ENCODE results near the gene SLC8A1.

SLC8A1 gene

DNA sequence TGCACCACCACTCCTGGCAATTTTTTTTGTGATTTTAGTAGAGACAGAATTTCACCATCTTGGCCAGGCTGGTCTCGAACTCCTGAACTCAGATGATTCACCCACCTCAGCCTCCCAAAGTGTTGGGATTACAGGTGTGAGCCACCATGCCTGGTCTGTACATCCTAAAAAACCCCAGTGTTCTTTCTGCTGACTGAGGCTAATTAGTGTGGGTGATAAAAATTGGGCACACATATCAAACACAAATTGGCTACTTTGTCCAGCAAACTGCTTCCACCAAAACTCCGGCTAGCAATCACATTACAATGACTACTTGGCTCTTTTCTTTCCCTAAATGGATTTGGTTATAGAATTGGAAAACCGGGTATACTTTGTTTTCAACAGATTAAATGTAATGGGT, 153.9 kb downstream of the SLC8A1 start:
- no peaks in the 10 kb centered on the region for H3F3A ChIP-seq (ENCODE audit: low read depth)

GRCh38 chr2:40292291-40292690, 159.6 kb downstream of the SLC8A1 start:
- Histone ChIP-seq H2AFZ (ENCODE audit: low read length) (no peak overlapping the region), H3K9me2 (replicated peaks; ENCODE audit: low read depth, low read length) (no peaks in the 10 kb centered on the region), H3K9ac (ENCODE audit: low read depth, low read length, poor library complexity, severe bottlenecking) (no peak overlapping the region), H3K27me3 (ENCODE audit: insufficient read depth, low read length, poor library complexity, severe bottlenecking) (no peaks in the 10 kb centered on the region), H4K20me1 (ENCODE audit: insufficient read depth, low read length, poor library complexity, severe bottlenecking) (no peaks in the 10 kb centered on the region), H3K79me2 (ENCODE audit: insufficient read depth, low read length) (no peaks in the 10 kb centered on the region), H3K36me3 (ENCODE audit: insufficient read depth, low read length) (no peaks in the 10 kb centered on the region), H3K4me2 (ENCODE audit: low read depth, low read length, poor library complexity, severe bottlenecking) (no peak overlapping the region), H3F3A (ENCODE audit: low read depth) (no peaks in the 10 kb centered on the region), H3K9me3 (ENCODE audit: insufficient read depth, low read depth, low read length) (no peaks in the 10 kb centered on the region), H3K4me3 (ENCODE audit: low read length, poor library complexity, severe bottlenecking) (no peak overlapping the region), H3K4me1 (ENCODE audit: insufficient read depth, low read length, poor library complexity, severe bottlenecking) (no peaks in the 10 kb centered on the region)
- TF ChIP-seq CTCF (conservative IDR thresholded peaks at IDR 0.05; ENCODE audit: low read length) (no peak), EZH2phosphoT487 (IDR thresholded peaks at IDR 0.05; ENCODE audit: borderline replicate concordance) (no peak)

More for the DNA sequence above, 153.9 kb downstream of the SLC8A1 start:
- Histone ChIP-seq H3K9ac (ENCODE audit: low read depth, low read length, poor library complexity, severe bottlenecking) (no peak overlapping the region), H3K27me3 (ENCODE audit: insufficient read depth, low read length, poor library complexity, severe bottlenecking) (no peaks in the 10 kb centered on the region), H2AFZ (ENCODE audit: low read length) (no peak overlapping the region), H3K4me3 (ENCODE audit: low read length, poor library complexity, severe bottlenecking) (no peak overlapping the region), H3K9me3 (ENCODE audit: insufficient read depth, low read depth, low read length) (no peaks in the 10 kb centered on the region), H3K36me3 (ENCODE audit: insufficient read depth, low read length) (no peaks in the 10 kb centered on the region), H3K79me2 (ENCODE audit: insufficient read depth, low read length) (no peaks in the 10 kb centered on the region), H3K9me2 (replicated peaks; ENCODE audit: low read depth, low read length) (no peaks in the 10 kb centered on the region), H3K4me1 (ENCODE audit: insufficient read depth, low read length, poor library complexity, severe bottlenecking) (no peaks in the 10 kb centered on the region), H4K20me1 (ENCODE audit: insufficient read depth, low read length, poor library complexity, severe bottlenecking) (no peaks in the 10 kb centered on the region), H3K4me2 (ENCODE audit: low read depth, low read length, poor library complexity, severe bottlenecking) (no peak overlapping the region)
- TF ChIP-seq EZH2phosphoT487 (IDR thresholded peaks at IDR 0.05; ENCODE audit: borderline replicate concordance) = no peak
- no peak for TF ChIP-seq CTCF (conservative IDR thresholded peaks at IDR 0.05; ENCODE audit: low read length)

DNA sequence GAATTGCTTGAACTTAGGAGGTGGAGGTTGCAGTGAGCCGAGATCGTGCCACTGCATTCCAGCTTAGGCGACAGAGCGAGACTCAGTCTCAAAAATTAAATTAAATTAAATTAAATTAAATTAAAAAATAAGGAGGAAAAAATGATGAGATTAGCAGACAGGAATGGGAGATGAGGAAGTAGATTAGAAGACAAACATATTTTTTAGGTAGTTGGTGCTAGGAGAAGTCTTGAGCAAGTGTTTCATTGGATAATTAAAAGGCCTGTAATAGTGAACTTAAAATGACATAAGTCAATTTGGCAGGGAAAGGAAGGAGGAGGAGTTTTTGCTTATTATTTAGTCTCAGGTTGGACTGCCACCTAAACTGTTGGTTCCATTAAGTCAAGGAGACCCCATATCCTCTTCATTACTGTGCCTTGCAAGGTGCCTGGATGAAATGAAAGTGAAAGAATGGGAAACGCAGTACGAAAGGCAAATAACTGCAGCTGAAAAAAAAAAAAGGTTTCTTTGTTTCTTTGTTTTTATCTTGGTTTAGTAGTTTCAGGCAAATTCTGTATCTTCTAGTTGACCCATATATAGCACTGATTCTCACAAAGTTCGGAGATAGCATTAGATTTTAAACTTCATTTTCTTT, 162.0 kb downstream of the SLC8A1 start:
- no peaks in the 10 kb centered on the region for H3F3A ChIP-seq (ENCODE audit: low read depth)
- no peaks in the 10 kb centered on the region for H3K4me1 ChIP-seq (ENCODE audit: insufficient read depth, low read length, poor library complexity, severe bottlenecking)
- H3K4me3 ChIP-seq (ENCODE audit: low read length, poor library complexity, severe bottlenecking) = no peak overlapping the region
- H2AFZ ChIP-seq (ENCODE audit: low read length) = no peak overlapping the region
- H3K9me3 ChIP-seq (ENCODE audit: insufficient read depth, low read depth, low read length) = no peaks in the 10 kb centered on the region
- TF ChIP-seq EZH2phosphoT487 (IDR thresholded peaks at IDR 0.05; ENCODE audit: borderline replicate concordance) = no peak
- no peak for TF ChIP-seq CTCF (conservative IDR thresholded peaks at IDR 0.05; ENCODE audit: low read length)
- H3K27me3 ChIP-seq (ENCODE audit: insufficient read depth, low read length, poor library complexity, severe bottlenecking) = no peaks in the 10 kb centered on the region
- H3K4me2 ChIP-seq (ENCODE audit: low read depth, low read length, poor library complexity, severe bottlenecking) = no peak overlapping the region
- H3K9me2 ChIP-seq (replicated peaks; ENCODE audit: low read depth, low read length) = no peaks in the 10 kb centered on the region
- no peak overlapping the region for H3K9ac ChIP-seq (ENCODE audit: low read depth, low read length, poor library complexity, severe bottlenecking)
- H3K79me2 ChIP-seq (ENCODE audit: insufficient read depth, low read length) = no peaks in the 10 kb centered on the region
- H3K36me3 ChIP-seq (ENCODE audit: insufficient read depth, low read length) = no peaks in the 10 kb centered on the region
- H4K20me1 ChIP-seq (ENCODE audit: insufficient read depth, low read length, poor library complexity, severe bottlenecking) = no peaks in the 10 kb centered on the region
